ENCODE results near the gene ARHGAP21.

DNA sequence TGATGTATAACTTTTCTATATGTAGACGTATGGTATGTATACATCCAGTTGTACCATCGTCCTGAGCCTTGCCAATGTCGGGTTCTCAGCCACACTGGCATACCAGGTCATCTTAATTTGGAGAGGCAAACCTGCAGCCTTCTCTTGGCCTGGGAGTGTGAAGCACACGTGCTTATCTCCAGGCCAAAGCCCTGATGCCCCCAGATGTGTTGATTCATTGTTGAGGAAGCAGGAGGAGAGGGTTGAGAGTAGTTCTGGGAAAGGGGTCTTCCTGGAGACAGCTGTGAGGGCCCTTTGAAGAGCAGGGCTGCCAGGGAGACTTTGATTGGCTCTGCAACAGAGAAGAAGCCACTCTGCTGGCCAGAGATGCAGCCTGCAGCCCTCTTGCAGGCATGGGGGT lies 155.6 kb downstream of the ARHGAP21 start:
- TF ChIP-seq POLR2A (IDR thresholded peaks at IDR 0.05): no peak
- TF ChIP-seq, protein P1, sequence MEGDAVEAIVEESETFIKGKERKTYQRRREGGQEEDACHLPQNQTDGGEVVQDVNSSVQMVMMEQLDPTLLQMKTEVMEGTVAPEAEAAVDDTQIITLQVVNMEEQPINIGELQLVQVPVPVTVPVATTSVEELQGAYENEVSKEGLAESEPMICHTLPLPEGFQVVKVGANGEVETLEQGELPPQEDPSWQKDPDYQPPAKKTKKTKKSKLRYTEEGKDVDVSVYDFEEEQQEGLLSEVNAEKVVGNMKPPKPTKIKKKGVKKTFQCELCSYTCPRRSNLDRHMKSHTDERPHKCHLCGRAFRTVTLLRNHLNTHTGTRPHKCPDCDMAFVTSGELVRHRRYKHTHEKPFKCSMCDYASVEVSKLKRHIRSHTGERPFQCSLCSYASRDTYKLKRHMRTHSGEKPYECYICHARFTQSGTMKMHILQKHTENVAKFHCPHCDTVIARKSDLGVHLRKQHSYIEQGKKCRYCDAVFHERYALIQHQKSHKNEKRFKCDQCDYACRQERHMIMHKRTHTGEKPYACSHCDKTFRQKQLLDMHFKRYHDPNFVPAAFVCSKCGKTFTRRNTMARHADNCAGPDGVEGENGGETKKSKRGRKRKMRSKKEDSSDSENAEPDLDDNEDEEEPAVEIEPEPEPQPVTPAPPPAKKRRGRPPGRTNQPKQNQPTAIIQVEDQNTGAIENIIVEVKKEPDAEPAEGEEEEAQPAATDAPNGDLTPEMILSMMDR (IDR thresholded peaks at IDR 0.05): no peak

Measured in heart left ventricle (tissue), 13 donors.